Measurements from ENCODE around the gene ADGRF4.

ADGRF4 gene

GRCh38 chr6:47698342-47698787, at the start of gene ADGRF4:
Gene ADGRF4, plus strand, starts transcription at chr6:47698580. Its CDS starts 8,666 bp downstream, at chr6:47707246.
- peak; percentile 67 for FAIRE-seq
- DNase-seq (ENCODE audit: insufficient read length, low spot score) = peak; percentile 35
- TF ChIP-seq POLR2A (IDR thresholded peaks at IDR 0.05; ENCODE audit: low read depth, low read length) = no peak

DNA sequence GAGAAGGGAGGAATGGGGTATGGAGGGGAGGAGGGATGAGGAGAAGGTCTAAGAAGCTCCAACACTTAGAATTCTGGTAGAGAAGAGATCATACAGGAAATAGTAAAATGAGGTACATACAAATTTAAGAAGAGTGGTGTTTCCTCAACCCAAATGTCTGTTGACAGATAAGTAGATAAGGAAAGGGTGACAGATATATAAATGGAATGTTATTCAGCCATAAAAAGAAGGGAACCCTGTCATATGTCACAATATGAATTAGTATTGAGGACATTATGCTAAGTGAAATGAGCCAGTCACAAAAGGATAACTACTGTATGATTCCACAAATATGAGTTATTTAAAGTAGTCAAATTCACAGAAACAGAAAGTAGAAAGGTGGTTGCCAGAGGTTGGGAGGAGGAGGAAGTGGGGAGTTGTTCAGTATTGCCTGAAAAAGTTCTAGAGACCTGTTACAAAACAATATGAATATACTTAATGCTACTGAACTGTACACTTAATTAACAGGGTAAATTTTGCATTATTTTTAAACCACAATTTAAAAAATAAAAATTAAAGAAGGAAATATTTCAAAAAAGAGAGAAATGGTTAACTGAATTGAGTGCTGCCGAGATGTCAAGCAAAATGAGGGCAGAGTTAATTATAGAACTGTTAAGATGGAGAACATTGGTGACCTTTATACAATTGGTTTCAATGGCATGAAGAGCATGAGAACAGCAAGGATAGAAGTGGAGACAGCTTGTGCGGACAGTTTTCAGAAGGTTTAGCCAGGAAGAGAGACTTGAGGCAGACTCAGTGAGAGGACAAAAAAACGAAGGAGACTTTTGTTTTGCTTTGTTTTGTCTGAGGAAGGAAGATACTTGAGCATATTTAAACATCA, 47.6 kb upstream of the ADGRF4 start:
- TF ChIP-seq POLR2A (IDR thresholded peaks at IDR 0.05; ENCODE audit: low read depth, low read length) = no peak
- FAIRE-seq (no peak), DNase-seq (ENCODE audit: insufficient read length, low spot score) (no peak)

GRCh38 chr6:47651505-47651944, 46.9 kb upstream of the ADGRF4 start:
- FAIRE-seq = no peak
- peak; percentile 29 for DNase-seq (ENCODE audit: insufficient read length, low spot score)
- no peak for TF ChIP-seq POLR2A (IDR thresholded peaks at IDR 0.05; ENCODE audit: low read depth, low read length)

DNA sequence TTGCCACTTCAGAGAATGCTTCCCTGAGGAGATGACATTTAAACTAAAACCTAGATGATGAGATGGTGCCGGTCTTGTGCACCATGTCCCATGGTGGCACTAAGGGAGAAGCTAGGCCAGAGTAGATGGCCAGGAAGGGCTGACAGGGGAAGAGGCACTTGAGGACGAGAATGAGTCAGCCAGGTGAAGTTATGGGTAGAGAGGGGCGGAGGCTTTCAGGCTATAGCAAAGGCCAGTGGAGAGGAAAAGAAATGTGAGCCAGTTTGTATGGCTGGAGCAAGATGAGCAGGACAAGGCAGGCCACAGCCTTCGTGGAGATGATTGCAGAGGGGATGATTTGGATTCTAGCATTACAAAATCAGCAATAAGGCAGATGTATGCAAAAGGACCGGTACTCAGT, 44.7 kb upstream of the ADGRF4 start:
- FAIRE-seq (no peak), DNase-seq (ENCODE audit: insufficient read length, low spot score) (no peak)
- TF ChIP-seq POLR2A (IDR thresholded peaks at IDR 0.05; ENCODE audit: low read depth, low read length) = no peak

- FAIRE-seq (no peak), DNase-seq (ENCODE audit: insufficient read length, low spot score) (no peak)
- TF ChIP-seq POLR2A (IDR thresholded peaks at IDR 0.05; ENCODE audit: low read depth, low read length) = no peak
These were observed 44.1 kb upstream of the ADGRF4 start for GRCh38 chr6:47654255-47654654.

- DNase-seq (ENCODE audit: insufficient read length, low spot score) = peak; percentile 30
- peak; percentile 68 for FAIRE-seq
- no peak for TF ChIP-seq POLR2A (IDR thresholded peaks at IDR 0.05; ENCODE audit: low read depth, low read length)
These were observed 42.4 kb upstream of the ADGRF4 start for GRCh38 chr6:47655719-47656595.

DNA sequence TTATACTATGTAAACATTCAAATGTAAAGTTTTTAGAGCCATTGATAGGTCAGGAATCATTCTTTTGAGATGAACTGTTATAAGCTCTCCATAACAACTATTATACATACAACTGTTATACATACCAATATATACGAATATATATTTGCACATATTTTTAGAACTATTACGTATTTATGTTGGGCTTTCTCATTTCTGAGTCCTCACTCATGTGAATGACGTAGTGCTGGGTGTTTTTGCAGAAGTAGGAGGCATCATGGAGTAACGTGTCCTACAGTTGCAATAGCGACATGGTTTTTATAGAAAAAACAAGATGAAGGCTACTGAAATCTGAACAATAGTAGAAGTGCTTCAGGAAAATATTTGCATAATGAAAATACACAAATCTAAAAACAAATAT, 36.4 kb upstream of the ADGRF4 start:
- no peak for TF ChIP-seq POLR2A (IDR thresholded peaks at IDR 0.05; ENCODE audit: low read depth, low read length)
- DNase-seq (ENCODE audit: insufficient read length, low spot score) (no peak), FAIRE-seq (no peak)

GRCh38 chr6:47663462-47664216, 34.7 kb upstream of the ADGRF4 start:
- TF ChIP-seq POLR2A (IDR thresholded peaks at IDR 0.05; ENCODE audit: low read depth, low read length) = no peak
- FAIRE-seq (no peak), DNase-seq (ENCODE audit: insufficient read length, low spot score) (no peak)

DNA sequence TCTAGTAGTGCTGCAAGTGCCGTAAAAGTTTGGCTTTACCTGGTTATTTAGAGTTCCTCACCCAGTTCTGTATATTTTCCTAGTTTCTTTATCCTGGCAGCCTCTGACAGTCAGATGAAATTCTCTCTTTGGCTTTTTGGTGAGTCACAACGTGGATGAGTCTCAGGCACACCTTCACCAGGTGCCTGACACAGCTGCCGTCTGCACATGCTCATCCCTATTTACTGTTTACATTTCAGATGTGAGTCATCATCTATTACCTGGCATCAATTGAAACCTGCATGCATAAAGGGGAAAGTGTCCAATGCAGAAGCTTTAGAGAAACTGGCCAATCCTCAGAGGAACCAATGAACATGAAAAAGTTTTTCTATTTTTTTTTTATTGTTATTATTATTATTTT, 33.3 kb upstream of the ADGRF4 start:
- DNase-seq (ENCODE audit: insufficient read length, low spot score) = no peak
- no peak for FAIRE-seq

GRCh38 chr6:47669684-47670513, 28.5 kb upstream of the ADGRF4 start:
- DNase-seq (ENCODE audit: insufficient read length, low spot score) (no peak), FAIRE-seq (no peak)

More for the DNA sequence above, 33.3 kb upstream of the ADGRF4 start:
- TF ChIP-seq POLR2A (IDR thresholded peaks at IDR 0.05; ENCODE audit: low read depth, low read length) = no peak

GRCh38 chr6:47670851-47671250, 27.5 kb upstream of the ADGRF4 start:
- FAIRE-seq = no peak
- TF ChIP-seq POLR2A (IDR thresholded peaks at IDR 0.05; ENCODE audit: low read depth, low read length) = no peak
- no peak for DNase-seq (ENCODE audit: insufficient read length, low spot score)

More at GRCh38 chr6:47669684-47670513, 28.5 kb upstream of the ADGRF4 start:
- TF ChIP-seq POLR2A (IDR thresholded peaks at IDR 0.05; ENCODE audit: low read depth, low read length) = no peak

- DNase-seq (ENCODE audit: insufficient read length, low spot score) (no peak), FAIRE-seq (no peak)
- TF ChIP-seq POLR2A (IDR thresholded peaks at IDR 0.05; ENCODE audit: low read depth, low read length) = no peak
These were observed 26.6 kb upstream of the ADGRF4 start for GRCh38 chr6:47671777-47672176.

DNA sequence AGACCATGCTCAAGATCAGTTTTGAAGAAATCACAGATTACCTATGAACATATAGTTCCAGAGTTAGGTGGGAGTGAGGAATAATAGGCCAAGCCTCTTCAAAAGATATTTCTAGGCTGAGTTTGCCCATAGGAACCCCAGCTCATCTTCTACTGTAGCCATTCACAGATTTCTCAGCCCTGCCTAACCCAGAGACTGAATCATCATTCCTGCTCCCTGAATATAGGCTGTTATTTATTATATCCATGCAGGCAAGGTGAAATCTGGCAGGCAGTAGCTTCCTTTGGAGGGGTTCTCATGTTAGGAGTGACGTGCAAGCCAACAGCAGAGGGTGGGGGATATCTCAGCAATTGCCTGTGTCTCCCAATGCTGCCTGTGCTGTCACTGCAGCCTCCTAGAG, 25.6 kb upstream of the ADGRF4 start:
- FAIRE-seq (no peak), DNase-seq (ENCODE audit: insufficient read length, low spot score) (no peak)
- no peak for TF ChIP-seq POLR2A (IDR thresholded peaks at IDR 0.05; ENCODE audit: low read depth, low read length)

Measured in H54 (cell line).